ENCODE measurements around the gene SMOC2. TPM values are rescaled to one million over a fixed set of nuclear protein-coding genes. Genes with fewer than 3 reads are reported as not detected.

The SMOC2 gene
- total RNA-seq, 4 donors from 2014 or later = 45.8 to 130 (median 84.0) TPM

- Histone ChIP-seq H3K4me3 (no peak overlapping the region), H3K9me3 (no peaks in the 10 kb centered on the region), H3K27ac (replicated peaks in 1 of 4) (no peak overlapping the region), H3K4me1 (peaks cover 0 to 40% (median 30%) of the 10 kb centered on the region in 4 donors), H3K27me3 (no peaks in the 10 kb centered on the region), H3K36me3 (no peaks in the 10 kb centered on the region)
- 53% methylated on average over 3 of the region's 9 CpGs for WGBS
- intact Hi-C loops (cut with DNase I) = no loop called here
- no peak for DNase-seq (ENCODE audit: extremely low spot score)
- TF ChIP-seq EP300 (IDR thresholded peaks at IDR 0.05) (no peak), POLR2A (IDR thresholded peaks at IDR 0.05; ENCODE audit: low read depth) (no peak), CTCF (IDR thresholded peaks at IDR 0.05) (no peak), POLR2AphosphoS5 (IDR thresholded peaks at IDR 0.05) (no peak)
Measured at GRCh38 chr6:168417191-168417590, 23.8 kb upstream of the SMOC2 start.

- Histone ChIP-seq H3K9me3 (no peaks in the 10 kb centered on the region), H3K27ac (replicated peaks in 1 of 4) (peak overlapping the region in 3 of 4 donors; percentile 27 to 53 (median 40)), H3K4me3 (peak overlapping the region in 1 of 4 donors; percentile 25), H3K36me3 (no peaks in the 10 kb centered on the region), H3K27me3 (no peaks in the 10 kb centered on the region), H3K4me1 (peaks cover 0 to 34% (median 24%) of the 10 kb centered on the region in 4 donors)
- intact Hi-C loops (cut with DNase I) = no loop called here
- TF ChIP-seq CTCF (IDR thresholded peaks at IDR 0.05) = no peak
- TF ChIP-seq POLR2AphosphoS5 (IDR thresholded peaks at IDR 0.05) = no peak
- no peak for TF ChIP-seq POLR2A (IDR thresholded peaks at IDR 0.05; ENCODE audit: low read depth)
- TF ChIP-seq EP300 (IDR thresholded peaks at IDR 0.05) = no peak
- DNase-seq (ENCODE audit: extremely low spot score) = no peak
- WGBS = 55% methylated on average over 19 of the region's 19 CpGs
Measured at GRCh38 chr6:168417679-168418557, 23.1 kb upstream of the SMOC2 start.

- no peaks in the 10 kb centered on the region for H3K27me3 ChIP-seq
- H3K27ac ChIP-seq (replicated peaks in 1 of 4) = no peak overlapping the region
Measured at GRCh38 chr6:168418711-168419121, 22.3 kb upstream of the SMOC2 start.

GRCh38 chr6:168419569-168419968, 21.4 kb upstream of the SMOC2 start:
- no peak for TF ChIP-seq POLR2A (IDR thresholded peaks at IDR 0.05; ENCODE audit: low read depth)
- no peak for TF ChIP-seq EP300 (IDR thresholded peaks at IDR 0.05)
- TF ChIP-seq CTCF (IDR thresholded peaks at IDR 0.05) = no peak
- TF ChIP-seq POLR2AphosphoS5 (IDR thresholded peaks at IDR 0.05) = no peak
- DNase-seq (ENCODE audit: extremely low spot score) = no peak
- intact Hi-C loops (cut with DNase I) = no loop called here
- Histone ChIP-seq H3K4me3 (no peak overlapping the region), H3K27me3 (no peaks in the 10 kb centered on the region), H3K9me3 (no peaks in the 10 kb centered on the region), H3K36me3 (no peaks in the 10 kb centered on the region), H3K4me1 (peaks cover 0 to 34% (median 22%) of the 10 kb centered on the region in 4 donors), H3K27ac (replicated peaks in 1 of 4) (no peak overlapping the region)
- 91% methylated on average over 9 of the region's 9 CpGs for WGBS

More at GRCh38 chr6:168418711-168419121, 22.3 kb upstream of the SMOC2 start:
- no peak overlapping the region for H3K4me3 ChIP-seq
- WGBS = 64% methylated on average over 7 of the region's 7 CpGs
- no peaks in the 10 kb centered on the region for H3K36me3 ChIP-seq
- H3K4me1 ChIP-seq = peaks cover 0 to 34% (median 24%) of the 10 kb centered on the region in 4 donors
- intact Hi-C loops (cut with DNase I) = no loop called here
- no peaks in the 10 kb centered on the region for H3K9me3 ChIP-seq
- no peak for DNase-seq (ENCODE audit: extremely low spot score)
- TF ChIP-seq EP300 (IDR thresholded peaks at IDR 0.05) (no peak), POLR2AphosphoS5 (IDR thresholded peaks at IDR 0.05) (no peak), CTCF (IDR thresholded peaks at IDR 0.05) (no peak), POLR2A (IDR thresholded peaks at IDR 0.05; ENCODE audit: low read depth) (no peak)
